Activated naive CD8-positive, alpha-beta T cell (primary cell): Measurements from ENCODE around the gene CCDC47.
"Not testable (repeated sequence)": the region's sequence is repeated elsewhere in the genome, so short reads cannot be mapped to it uniquely, and the experiment has no call there.

Experiments used
- H3K27ac Mint-ChIP-seq: one replicate; pipeline ENCODE4 v1.8.0; 2021; ENCODE audit warnings: mixed read lengths
- H3K27me3 Mint-ChIP-seq: one replicate; pipeline ENCODE4 v1.8.0; 2021; ENCODE audit warnings: mixed read lengths
- H3K36me3 Mint-ChIP-seq: one replicate; pipeline ENCODE4 v1.8.0; 2021; ENCODE audit warnings: mixed read lengths
- H3K4me1 Mint-ChIP-seq: one replicate; pipeline ENCODE4 v1.8.0; 2021; ENCODE audit warnings: low read depth, mixed read lengths
- H3K4me3 Mint-ChIP-seq: one replicate; pipeline ENCODE4 v1.8.0; 2021; ENCODE audit warnings: mild to moderate bottlenecking, mixed read lengths
- H3K9me3 Mint-ChIP-seq: one replicate; pipeline ENCODE4 v1.8.0; 2021; ENCODE audit warnings: low read depth, mixed read lengths

CCDC47 gene

GRCh38 chr17:63764716-63765115 lies 8.7 kb downstream of the CCDC47 start:
- H3K9me3 Mint-ChIP-seq: no peaks in the 10 kb centered on the region
- no peaks in the 10 kb centered on the region for H3K27me3 Mint-ChIP-seq
- no peak overlapping the region for H3K4me3 Mint-ChIP-seq
- no peak overlapping the region for H3K27ac Mint-ChIP-seq
- peaks cover 14% of the 10 kb centered on the region for H3K36me3 Mint-ChIP-seq
- peaks cover 37% of the 10 kb centered on the region for H3K4me1 Mint-ChIP-seq

- Mint-ChIP-seq H3K27me3 (no peaks in the 10 kb centered on the region), H3K4me3 (no peak overlapping the region), H3K9me3 (no peaks in the 10 kb centered on the region), H3K36me3 (peaks cover 17% of the 10 kb centered on the region), H3K27ac (no peak overlapping the region), H3K4me1 (peaks cover 22% of the 10 kb centered on the region)
These were observed 11.0 kb downstream of the CCDC47 start for GRCh38 chr17:63762161-63763078.

- Mint-ChIP-seq H3K27ac (no peak overlapping the region), H3K4me1 (peaks cover 9% of the 10 kb centered on the region), H3K4me3 (no peak overlapping the region), H3K36me3 (peaks cover 17% of the 10 kb centered on the region), H3K9me3 (no peaks in the 10 kb centered on the region), H3K27me3 (no peaks in the 10 kb centered on the region)
These were observed 12.4 kb downstream of the CCDC47 start for GRCh38 chr17:63760771-63761539.

DNA sequence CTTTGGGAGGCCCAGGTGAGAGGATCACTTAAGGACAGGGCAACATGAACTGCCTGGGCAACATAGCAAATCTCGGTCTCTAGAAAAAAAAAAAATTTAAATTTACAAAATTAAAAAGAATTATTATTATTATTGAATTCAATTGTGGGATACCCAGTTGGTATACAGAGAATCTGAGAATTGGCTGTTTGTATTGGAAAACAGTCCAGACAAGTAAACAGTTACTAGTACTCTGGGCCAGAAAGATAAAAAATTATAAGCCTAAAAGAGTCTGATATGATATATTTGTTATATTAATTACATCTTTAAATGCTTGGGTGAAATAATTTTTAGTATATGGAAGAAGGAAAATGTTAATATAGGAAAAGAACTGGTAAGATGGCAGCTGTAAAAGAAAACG lies 15.0 kb downstream of the CCDC47 start:
- peaks cover 14% of the 10 kb centered on the region for H3K36me3 Mint-ChIP-seq
- H3K27ac Mint-ChIP-seq: no peak overlapping the region
- H3K27me3 Mint-ChIP-seq: no peaks in the 10 kb centered on the region
- no peak overlapping the region for H3K4me3 Mint-ChIP-seq
- H3K9me3 Mint-ChIP-seq: no peaks in the 10 kb centered on the region
- peaks cover 6% of the 10 kb centered on the region for H3K4me1 Mint-ChIP-seq

GRCh38 chr17:63754046-63754445 lies 19.4 kb downstream of the CCDC47 start:
- H3K9me3 Mint-ChIP-seq: no peaks in the 10 kb centered on the region
- H3K36me3 Mint-ChIP-seq: peaks cover 14% of the 10 kb centered on the region
- no peaks in the 10 kb centered on the region for H3K27me3 Mint-ChIP-seq
- H3K27ac Mint-ChIP-seq: no peak overlapping the region
- H3K4me3 Mint-ChIP-seq: no peak overlapping the region
- peaks cover 13% of the 10 kb centered on the region for H3K4me1 Mint-ChIP-seq

DNA sequence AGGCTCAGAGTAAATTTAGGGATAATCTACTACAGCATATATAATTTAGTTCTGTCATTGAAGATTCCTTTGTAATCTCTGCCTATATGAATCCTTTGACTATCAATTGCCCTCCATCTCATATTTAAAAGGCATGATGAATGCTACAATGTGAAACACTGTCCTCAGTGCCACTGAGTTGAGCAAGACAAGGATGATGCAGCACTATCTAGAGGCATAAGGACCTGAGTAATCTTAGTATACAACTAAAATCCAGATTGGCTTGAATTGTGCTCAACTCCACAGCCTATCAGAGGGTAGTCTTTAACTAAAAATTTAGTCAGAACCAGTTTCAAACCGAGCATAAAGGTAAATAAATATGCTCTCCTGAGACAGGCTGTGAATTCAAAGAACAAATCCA lies 20.2 kb downstream of the CCDC47 start:
- Mint-ChIP-seq H3K36me3 (peaks cover 14% of the 10 kb centered on the region), H3K27me3 (no peaks in the 10 kb centered on the region), H3K27ac (peak overlapping the region; percentile 78), H3K4me1 (peaks cover 13% of the 10 kb centered on the region), H3K9me3 (no peaks in the 10 kb centered on the region), H3K4me3 (no peak overlapping the region)

DNA sequence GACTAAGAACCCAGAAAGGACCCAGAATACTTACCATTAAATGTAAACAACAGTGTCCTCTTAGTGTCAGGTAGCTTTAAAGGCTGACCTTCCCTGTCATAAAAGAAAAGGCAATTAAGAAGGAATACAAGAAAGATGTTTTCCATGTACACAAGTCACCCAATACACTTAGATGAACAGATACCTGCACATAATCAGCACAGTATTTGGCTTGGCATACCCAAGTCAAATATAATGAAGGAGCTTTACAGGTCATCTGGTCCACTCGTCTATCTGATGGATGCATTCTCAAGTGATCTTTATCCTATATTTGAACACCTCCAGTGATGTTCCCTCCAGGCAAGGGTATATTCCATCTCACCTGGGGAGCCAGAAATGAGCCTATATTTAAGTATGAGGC lies 20.7 kb downstream of the CCDC47 start:
- Mint-ChIP-seq H3K4me3 (no peak overlapping the region), H3K36me3 (peaks cover 11% of the 10 kb centered on the region)

GRCh38 chr17:63751806-63752205 lies 21.6 kb downstream of the CCDC47 start:
- Mint-ChIP-seq H3K36me3 (peaks cover 11% of the 10 kb centered on the region), H3K9me3 (no peaks in the 10 kb centered on the region), H3K4me1 (peaks cover 13% of the 10 kb centered on the region), H3K27me3 (no peaks in the 10 kb centered on the region), H3K27ac (peak overlapping the region; percentile 90), H3K4me3 (peak overlapping the region; percentile 64)

More for the DNA sequence above, 20.7 kb downstream of the CCDC47 start:
- Mint-ChIP-seq H3K27ac (peak overlapping the region; percentile 78), H3K4me1 (peaks cover 13% of the 10 kb centered on the region), H3K27me3 (no peaks in the 10 kb centered on the region), H3K9me3 (no peaks in the 10 kb centered on the region)

- peaks cover 23% of the 10 kb centered on the region for H3K4me1 Mint-ChIP-seq
- peak within 1 kb of the TSS; percentile 96 for H3K4me3 Mint-ChIP-seq
- peak within 1 kb of the TSS; percentile 97 for H3K27ac Mint-ChIP-seq
- H3K27me3 Mint-ChIP-seq: no peaks in the 10 kb centered on the region
- peaks cover 5% of the 10 kb centered on the region for H3K36me3 Mint-ChIP-seq
- H3K9me3 Mint-ChIP-seq: no peaks in the 10 kb centered on the region
These were observed 31.8 kb downstream of the CCDC47 start, which contains the start of gene STRADA for GRCh38 chr17:63741408-63742173. Gene STRADA (minus strand): TSS chr17:63741799. CDS start chr17:63728369, 13,430 bp downstream.

DNA sequence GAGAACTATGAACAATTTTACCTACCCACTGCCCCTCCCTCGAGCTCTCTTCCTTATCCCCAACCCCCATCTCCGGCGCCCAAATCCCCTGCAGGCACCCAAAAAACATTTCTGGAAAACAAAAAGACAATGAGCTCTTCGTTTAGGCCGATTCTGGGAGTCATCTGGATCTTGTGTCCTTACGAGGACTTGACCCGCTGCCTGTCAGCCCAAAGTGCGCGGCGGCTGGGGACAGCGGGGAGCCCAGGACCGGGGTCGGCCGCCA lies 32.3 kb downstream of the CCDC47 start:
- peaks cover 4% of the 10 kb centered on the region for H3K36me3 Mint-ChIP-seq
- peak overlapping the region; percentile 97 for H3K27ac Mint-ChIP-seq
- H3K4me3 Mint-ChIP-seq: peak overlapping the region; percentile 96
- no peaks in the 10 kb centered on the region for H3K9me3 Mint-ChIP-seq
- H3K27me3 Mint-ChIP-seq: no peaks in the 10 kb centered on the region
- H3K4me1 Mint-ChIP-seq: peaks cover 23% of the 10 kb centered on the region

DNA sequence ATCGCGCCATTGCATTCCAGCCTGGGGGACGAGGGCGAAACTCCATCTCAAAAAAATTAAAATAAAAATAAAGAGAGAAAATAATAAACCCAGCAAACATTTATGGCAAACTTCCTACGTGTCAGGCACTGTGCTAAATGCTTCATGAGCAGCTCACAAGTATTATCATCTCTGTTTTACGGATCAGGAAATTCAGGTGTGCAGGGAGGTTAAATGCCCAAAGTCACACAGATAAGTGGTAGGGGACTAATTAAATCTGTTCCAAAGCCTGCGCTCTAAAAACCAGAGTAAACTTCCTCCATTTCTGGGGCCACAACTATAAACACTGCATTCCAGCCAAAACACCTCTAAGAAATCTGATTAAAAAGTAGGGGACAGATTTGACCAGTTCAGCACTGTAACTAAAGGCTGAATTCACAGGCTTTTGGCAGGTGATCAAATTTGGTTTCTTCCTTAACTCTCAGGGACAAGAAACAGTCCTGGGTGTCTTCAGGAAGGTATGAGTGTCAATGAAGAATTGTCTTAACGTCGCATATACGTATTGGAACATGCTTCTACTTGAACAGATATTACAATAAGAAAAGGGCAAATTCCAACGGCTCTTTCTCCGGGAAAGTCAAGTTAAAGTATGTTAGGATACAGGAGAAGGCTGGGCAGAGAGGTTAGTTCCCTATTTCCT lies 32.8 kb downstream of the CCDC47 start:
- Mint-ChIP-seq H3K36me3 (no peaks in the 10 kb centered on the region), H3K27ac (peak overlapping the region; percentile 97), H3K4me3 (peak overlapping the region; percentile 96), H3K4me1 (peaks cover 23% of the 10 kb centered on the region), H3K9me3 (no peaks in the 10 kb centered on the region), H3K27me3 (no peaks in the 10 kb centered on the region)

DNA sequence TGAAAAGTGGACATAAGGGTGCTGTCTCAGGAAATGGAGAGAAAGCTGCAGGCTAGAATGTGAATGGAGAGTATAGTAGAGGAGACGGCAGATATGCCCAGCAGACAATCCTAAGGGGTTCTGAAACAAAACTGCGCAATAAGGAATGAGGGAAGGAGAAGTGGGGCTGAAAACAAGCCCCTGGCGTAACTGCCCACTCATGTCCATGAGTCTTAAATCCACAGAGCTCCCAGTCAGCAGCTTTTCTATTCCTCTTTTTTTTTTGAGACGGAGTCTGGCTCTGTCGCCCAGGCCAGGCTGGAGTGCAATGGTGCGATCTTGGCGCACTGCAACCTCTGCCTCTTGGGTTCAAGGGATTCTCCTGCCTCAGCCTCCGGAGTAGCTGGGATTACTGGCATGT lies 37.7 kb downstream of the CCDC47 start:
- Mint-ChIP-seq H3K4me1 (peaks cover 13% of the 10 kb centered on the region), H3K9me3 (no peaks in the 10 kb centered on the region), H3K27me3 (no peaks in the 10 kb centered on the region), H3K27ac (no peak overlapping the region), H3K36me3 (peaks cover 2% of the 10 kb centered on the region), H3K4me3 (no peak overlapping the region)

DNA sequence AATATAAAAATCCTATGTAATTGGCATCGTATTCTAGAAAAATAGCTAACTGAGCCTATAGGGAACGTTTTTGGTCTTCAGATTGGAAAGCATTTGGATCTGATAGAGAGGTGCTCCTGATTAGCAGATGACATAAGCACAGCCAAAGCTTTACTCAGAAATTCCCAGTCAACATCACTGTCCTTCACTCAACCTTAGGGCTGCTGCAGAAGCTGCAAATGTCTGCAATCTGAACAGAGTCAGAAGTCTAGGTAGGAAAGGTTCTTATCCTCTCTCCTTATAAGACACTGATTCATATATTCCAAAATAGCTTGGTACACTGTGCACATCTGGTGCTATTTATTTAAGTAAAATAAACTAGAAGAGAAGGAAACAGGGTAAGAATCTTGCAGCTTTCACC lies 51.0 kb downstream of the CCDC47 start:
- H3K4me3 Mint-ChIP-seq: no peak overlapping the region
- no peaks in the 10 kb centered on the region for H3K9me3 Mint-ChIP-seq
- no peak overlapping the region for H3K27ac Mint-ChIP-seq
- H3K4me1 Mint-ChIP-seq: no peaks in the 10 kb centered on the region
- H3K27me3 Mint-ChIP-seq: no peaks in the 10 kb centered on the region
- H3K36me3 Mint-ChIP-seq: no peaks in the 10 kb centered on the region

- H3K4me3 Mint-ChIP-seq, H3K4me1 Mint-ChIP-seq, H3K9me3 Mint-ChIP-seq, H3K27ac Mint-ChIP-seq, H3K27me3 Mint-ChIP-seq, H3K36me3 Mint-ChIP-seq: not testable (repeated sequence)
These were observed 53.2 kb downstream of the CCDC47 start for GRCh38 chr17:63720194-63720593.
